Neuronal stem cell (in vitro differentiated cells): ENCODE measurements around the gene ULK4.

Source experiments
- DNase-seq: peaks from one replicate; pipeline ENCODE4 v3.0.0-alpha.2; 2013; ENCODE audit warnings: low spot score
- H2AFZ ChIP-seq: one replicate; pipeline ENCODE4 v1.6.1; 2013; ENCODE audit warnings: mild to moderate bottlenecking, low read length, inconsistent platforms
- H2AK5ac ChIP-seq: 2 replicates; pipeline ENCODE4 v1.6.1; 2013; ENCODE audit warnings: low read depth, mild to moderate bottlenecking, inconsistent platforms, low read length, moderate library complexity, mixed read lengths
- H2BK120ac ChIP-seq: 2 replicates; pipeline ENCODE4 v1.6.1; 2013; ENCODE audit warnings: low read depth, mild to moderate bottlenecking, inconsistent platforms, low read length, moderate library complexity, mixed read lengths
- H2BK12ac ChIP-seq: one replicate; pipeline ENCODE4 v1.6.1; 2013; ENCODE audit warnings: low read length, inconsistent platforms
- H2BK15ac ChIP-seq: 2 replicates; pipeline ENCODE4 v1.6.1; 2013; ENCODE audit warnings: mild to moderate bottlenecking, low read length, inconsistent platforms, mixed read lengths
- H2BK5ac ChIP-seq: one replicate; pipeline ENCODE4 v1.6.1; 2013; ENCODE audit warnings: inconsistent platforms, mild to moderate bottlenecking, low read length, moderate library complexity
- H3K14ac ChIP-seq: one replicate; pipeline ENCODE4 v1.6.1; 2013; ENCODE audit warnings: low read length, inconsistent platforms
- H3K18ac ChIP-seq: 2 replicates; pipeline ENCODE4 v1.6.1; 2013; ENCODE audit warnings: low read length, inconsistent platforms
- H3K23ac ChIP-seq: 2 replicates; pipeline ENCODE4 v1.6.1; 2013; ENCODE audit warnings: low read depth, mild to moderate bottlenecking, mixed read lengths, low read length, inconsistent platforms; ENCODE audit not compliant: poor library complexity
- H3K27ac ChIP-seq: replicated peaks from 3 replicates; pipeline ENCODE4 v1.5.1; 2013; ENCODE audit warnings: low read length, inconsistent platforms
- H3K27me3 ChIP-seq, 3 experiments: 2 replicates each; pipeline ENCODE4 v1.6.1; 2013; ENCODE audit warnings: low read length in 3 of 3, mild to moderate bottlenecking in 2 of 3, inconsistent platforms in 1 of 3, low read depth in 1 of 3, mixed read lengths in 1 of 3, moderate library complexity in 1 of 3; ENCODE audit not compliant: control insufficient read depth in 3 of 3, insufficient read depth in 3 of 3
- H3K36me3 ChIP-seq, 2 donors: replicated peaks in 1 of 2; 2 replicates each; pipeline ENCODE4 v1.6.1; 2013; ENCODE audit warnings: low read length in 2 of 2; ENCODE audit not compliant: control insufficient read depth in 2 of 2, insufficient read depth in 2 of 2
- H3K4ac ChIP-seq: 2 replicates; pipeline ENCODE4 v1.6.1; 2013; ENCODE audit warnings: inconsistent platforms, mild to moderate bottlenecking, low read length, moderate library complexity
- H3K4me1 ChIP-seq, 2 donors: 1 replicate in 1 of 2; 2 replicates in 1 of 2; pipeline ENCODE4 v1.6.1; 2013; ENCODE audit warnings: low read length in 2 of 2, low read depth in 1 of 2; ENCODE audit not compliant: control insufficient read depth in 2 of 2, insufficient read depth in 1 of 2
- H3K4me2 ChIP-seq: one replicate; pipeline ENCODE4 v1.6.1; 2013; ENCODE audit warnings: mild to moderate bottlenecking, low read length, inconsistent platforms; ENCODE audit not compliant: insufficient read depth, poor library complexity, severe bottlenecking
- H3K4me3 ChIP-seq, 2 donors: 2 replicates each; pipeline ENCODE4 v1.5.1; 2013; ENCODE audit warnings: low read length in 2 of 2, mild to moderate bottlenecking in 2 of 2, inconsistent platforms in 1 of 2, moderate library complexity in 1 of 2
- H3K79me1 ChIP-seq: one replicate; pipeline ENCODE4 v1.6.1; 2013; ENCODE audit warnings: low read depth, mild to moderate bottlenecking, inconsistent platforms, low read length, moderate library complexity
- H3K9ac ChIP-seq: one replicate; pipeline ENCODE4 v1.6.1; 2013; ENCODE audit warnings: mild to moderate bottlenecking, low read depth, low read length, inconsistent platforms; ENCODE audit not compliant: poor library complexity
- H3K9me3 ChIP-seq, 2 donors: replicated peaks in 1 of 2; 2 replicates each; pipeline versions ENCODE3 to v1.6.1; 2013; ENCODE audit warnings: low read length in 2 of 2, mild to moderate bottlenecking in 2 of 2, inconsistent platforms in 1 of 2, low read depth in 1 of 2, mixed read lengths in 1 of 2, moderate library complexity in 1 of 2; ENCODE audit not compliant: control insufficient read depth in 2 of 2, insufficient read depth in 1 of 2
- H4K8ac ChIP-seq: one replicate; pipeline ENCODE4 v1.6.1; 2013; ENCODE audit warnings: low read depth, mild to moderate bottlenecking, inconsistent platforms, low read length, moderate library complexity
- H4K91ac ChIP-seq: one replicate; pipeline ENCODE4 v1.6.1; 2013; ENCODE audit warnings: low read length, low read depth, mild to moderate bottlenecking, inconsistent platforms; ENCODE audit not compliant: poor library complexity
- WGBS, 2 donors: extraction: QIAGEN DNeasy Blood & Tissue Kit; methylation state at CpG; one replicate each; pipeline ENCODE4 v1.1.7; 2013; ENCODE audit warnings: missing lambda C conversion rate in 2 of 2, mixed read lengths in 1 of 2; ENCODE audit not compliant: insufficient read length in 2 of 2, insufficient replicate concordance in 1 of 2; ENCODE audit errors: extremely low coverage in 2 of 2; 5-methylcytosine and 5-hydroxymethylcytosine counted together

The ULK4 gene

DNA sequence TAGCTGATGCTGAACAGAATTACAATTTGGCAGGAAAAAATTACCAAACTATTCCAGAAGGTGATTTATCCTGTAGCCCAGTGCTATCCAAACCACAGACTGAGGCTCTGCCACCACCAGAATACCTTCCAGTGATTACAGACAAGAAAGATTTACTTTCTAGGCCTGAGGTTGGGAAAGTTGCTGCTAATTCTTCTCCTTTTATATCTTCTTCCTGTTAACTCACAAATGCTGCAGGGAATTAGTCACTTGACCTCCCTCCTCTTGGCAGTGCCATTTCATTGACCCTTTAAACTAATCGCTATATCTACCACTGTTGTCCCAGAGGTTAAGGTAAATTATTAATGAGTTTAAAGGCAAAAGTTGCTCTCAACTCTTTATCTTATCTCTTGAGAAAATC, 644.2 kb downstream of the ULK4 start:
- Histone ChIP-seq H2BK12ac (no peak overlapping the region), H2AFZ (no peak overlapping the region), H3K36me3 (no peaks in the 10 kb centered on the region), H3K4me3 (no peak overlapping the region), H4K91ac (no peak overlapping the region), H3K4me1 (peaks cover 2 to 9% of the 10 kb centered on the region in 2 donors), H2BK120ac (no peak overlapping the region), H3K4ac (no peak overlapping the region), H3K18ac (no peak overlapping the region), H3K79me1 (no peaks in the 10 kb centered on the region), H3K27ac (peak overlapping the region; percentile 39), H3K27me3 (no peaks in the 10 kb centered on the region), H3K14ac (no peak overlapping the region), H4K8ac (no peak overlapping the region), H3K23ac (no peak overlapping the region), H2BK15ac (no peak overlapping the region), H2AK5ac (no peak overlapping the region), H3K4me2 (no peak overlapping the region), H2BK5ac (no peak overlapping the region), H3K9ac (no peak overlapping the region), H3K9me3 (peaks cover 0 to 2% of the 10 kb centered on the region in 2 donors)
- WGBS, 2 donors, result no CpG with 5 or more reads among the region's 1 CpG
- DNase-seq, result no peak

DNA sequence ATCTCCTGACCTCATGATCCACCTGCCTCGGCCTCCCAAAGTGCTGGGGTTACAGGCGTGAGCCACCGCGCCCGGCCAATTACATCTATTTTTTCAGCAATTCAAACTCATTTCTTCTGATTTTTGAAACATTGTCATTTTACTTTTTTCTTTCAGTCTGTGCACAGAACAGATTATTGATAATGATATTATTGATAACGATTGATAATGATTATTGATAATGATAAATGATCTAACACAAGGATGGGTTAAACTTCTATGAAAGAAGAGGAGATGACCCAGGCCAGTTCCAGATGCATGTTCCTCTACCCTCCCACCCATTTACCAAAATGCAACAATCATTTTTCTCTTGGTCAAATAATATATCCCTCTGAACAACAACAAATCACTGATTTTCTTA, 644.6 kb downstream of the ULK4 start:
- no peak overlapping the region for H3K18ac ChIP-seq
- no peak overlapping the region for H3K23ac ChIP-seq
- no peak overlapping the region for H3K4me3 ChIP-seq
- H3K27me3 ChIP-seq, result no peaks in the 10 kb centered on the region
- no peak overlapping the region for H3K14ac ChIP-seq
- H2AFZ ChIP-seq, result no peak overlapping the region
- H4K91ac ChIP-seq, result no peak overlapping the region
- H3K36me3 ChIP-seq, result no peaks in the 10 kb centered on the region
- H3K79me1 ChIP-seq, result no peaks in the 10 kb centered on the region
- H3K4me2 ChIP-seq, result no peak overlapping the region
- H4K8ac ChIP-seq, result no peak overlapping the region
- WGBS, 2 donors, result no CpG with 5 or more reads among the region's 6 CpGs
- H2BK12ac ChIP-seq, result no peak overlapping the region
- no peak overlapping the region for H2BK5ac ChIP-seq
- DNase-seq, result no peak
- H3K4ac ChIP-seq, result no peak overlapping the region
- no peak overlapping the region for H2AK5ac ChIP-seq
- H2BK120ac ChIP-seq, result no peak overlapping the region
- no peak overlapping the region for H3K27ac ChIP-seq
- peaks cover 0 to 2% of the 10 kb centered on the region in 2 donors for H3K9me3 ChIP-seq
- no peak overlapping the region for H3K9ac ChIP-seq
- H2BK15ac ChIP-seq, result no peak overlapping the region
- peaks cover 2 to 8% of the 10 kb centered on the region in 2 donors for H3K4me1 ChIP-seq

DNA sequence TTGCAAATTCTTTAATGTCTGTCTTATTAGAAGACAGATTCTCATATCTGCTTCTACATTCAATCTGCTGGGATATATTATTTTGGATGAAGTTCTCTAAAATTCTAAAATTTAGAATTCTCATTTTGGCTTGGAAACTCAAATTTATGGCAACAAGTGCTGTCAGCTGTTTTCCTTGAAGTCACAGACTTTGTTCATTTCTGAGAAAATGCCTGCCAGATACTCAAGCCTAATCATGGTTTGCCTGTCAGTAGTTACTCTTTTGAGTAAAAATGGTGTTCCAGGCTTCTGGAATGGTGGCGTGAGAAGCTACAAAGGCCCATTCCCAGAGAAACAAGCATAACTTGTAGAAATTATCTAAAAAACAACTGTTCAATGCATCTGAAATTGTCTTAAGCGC, 646.8 kb downstream of the ULK4 start:
- H3K14ac ChIP-seq, result no peak overlapping the region
- H3K36me3 ChIP-seq, result no peaks in the 10 kb centered on the region
- no peak overlapping the region for H3K4me2 ChIP-seq
- H3K9me3 ChIP-seq, result peaks cover 0 to 2% of the 10 kb centered on the region in 2 donors
- no peaks in the 10 kb centered on the region for H3K27me3 ChIP-seq
- H4K91ac ChIP-seq, result no peak overlapping the region
- H3K4me3 ChIP-seq, result no peak overlapping the region
- H2BK15ac ChIP-seq, result no peak overlapping the region
- H2BK120ac ChIP-seq, result no peak overlapping the region
- no peak overlapping the region for H3K23ac ChIP-seq
- H2AK5ac ChIP-seq, result no peak overlapping the region
- no peak overlapping the region for H3K18ac ChIP-seq
- H3K4ac ChIP-seq, result no peak overlapping the region
- no CpG with 5 or more reads among the region's 2 CpGs for WGBS, 2 donors
- no peak overlapping the region for H4K8ac ChIP-seq
- no peak overlapping the region for H2BK5ac ChIP-seq
- no peak overlapping the region for H2BK12ac ChIP-seq
- H3K9ac ChIP-seq, result no peak overlapping the region
- no peaks in the 10 kb centered on the region for H3K79me1 ChIP-seq
- DNase-seq, result no peak
- H3K4me1 ChIP-seq, result peaks cover 2% of the 10 kb centered on the region in 2 donors
- H2AFZ ChIP-seq, result no peak overlapping the region
- no peak overlapping the region for H3K27ac ChIP-seq

- no peaks in the 10 kb centered on the region for H3K9me3 ChIP-seq
- peaks cover 0 to 3% of the 10 kb centered on the region in 2 donors for H3K4me1 ChIP-seq
- H3K36me3 ChIP-seq, result no peaks in the 10 kb centered on the region
- H2AK5ac ChIP-seq, result no peak overlapping the region
- H3K4me2 ChIP-seq, result no peak overlapping the region
- no peak for DNase-seq
- no peak overlapping the region for H3K27ac ChIP-seq
- no peak overlapping the region for H3K18ac ChIP-seq
- no peaks in the 10 kb centered on the region for H3K27me3 ChIP-seq
- H2BK12ac ChIP-seq, result no peak overlapping the region
- no peak overlapping the region for H3K4me3 ChIP-seq
- H4K91ac ChIP-seq, result no peak overlapping the region
- no peaks in the 10 kb centered on the region for H3K79me1 ChIP-seq
- no peak overlapping the region for H3K9ac ChIP-seq
- H3K23ac ChIP-seq, result no peak overlapping the region
- no peak overlapping the region for H2BK15ac ChIP-seq
- H4K8ac ChIP-seq, result no peak overlapping the region
- H2BK120ac ChIP-seq, result no peak overlapping the region
- H3K4ac ChIP-seq, result no peak overlapping the region
- H2AFZ ChIP-seq, result no peak overlapping the region
- WGBS, 2 donors, result no CpG with 5 or more reads among the region's 2 CpGs
- no peak overlapping the region for H3K14ac ChIP-seq
- H2BK5ac ChIP-seq, result no peak overlapping the region
Observed at GRCh38 chr3:41308119-41308518, 653.8 kb downstream of the ULK4 start.
